ENCODE data around the gene ACSM2B. TPM values are rescaled to one million over a fixed set of nuclear protein-coding genes. Genes with fewer than 3 reads are reported as not detected.
"Not testable (repeated sequence)": the region's sequence is repeated elsewhere in the genome, so short reads cannot be mapped to it uniquely, and the experiment has no call there.

ACSM2B gene, protein sequence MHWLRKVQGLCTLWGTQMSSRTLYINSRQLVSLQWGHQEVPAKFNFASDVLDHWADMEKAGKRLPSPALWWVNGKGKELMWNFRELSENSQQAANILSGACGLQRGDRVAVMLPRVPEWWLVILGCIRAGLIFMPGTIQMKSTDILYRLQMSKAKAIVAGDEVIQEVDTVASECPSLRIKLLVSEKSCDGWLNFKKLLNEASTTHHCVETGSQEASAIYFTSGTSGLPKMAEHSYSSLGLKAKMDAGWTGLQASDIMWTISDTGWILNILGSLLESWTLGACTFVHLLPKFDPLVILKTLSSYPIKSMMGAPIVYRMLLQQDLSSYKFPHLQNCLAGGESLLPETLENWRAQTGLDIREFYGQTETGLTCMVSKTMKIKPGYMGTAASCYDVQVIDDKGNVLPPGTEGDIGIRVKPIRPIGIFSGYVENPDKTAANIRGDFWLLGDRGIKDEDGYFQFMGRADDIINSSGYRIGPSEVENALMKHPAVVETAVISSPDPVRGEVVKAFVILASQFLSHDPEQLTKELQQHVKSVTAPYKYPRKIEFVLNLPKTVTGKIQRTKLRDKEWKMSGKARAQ
- polyA plus RNA-seq = under 1 TPM; 0.16 to 0.34 (median 0.22) TPM

DNA sequence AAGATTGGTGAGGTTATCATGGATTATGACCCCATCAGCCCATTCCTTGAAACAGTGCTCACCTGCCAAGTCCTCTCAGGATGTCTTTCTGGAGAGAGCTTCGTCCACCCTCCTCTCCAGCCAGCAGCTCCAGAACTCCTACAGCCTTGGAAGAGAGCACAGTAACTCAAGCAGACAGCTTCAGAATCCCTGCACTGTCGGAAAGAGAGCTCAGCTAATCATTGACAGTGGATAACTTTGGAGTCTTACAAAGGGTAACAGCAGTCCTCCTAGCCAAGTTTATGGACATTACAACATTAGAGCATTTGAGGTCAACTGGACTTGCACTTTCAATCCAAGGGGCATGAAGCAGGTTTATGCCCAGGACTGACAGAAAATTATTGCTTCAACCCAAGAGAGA is at the start of gene ACSM2B:
Gene ACSM2B, minus strand, starts transcription at position 223 of the 400 bp plus-strand sequence. CDS start 11,522 bp downstream, outside the sequence.
- H3K27ac ChIP-seq (ENCODE audit: low read depth, low read length) = not testable (repeated sequence)
- 54 to 60% (median 57%) methylated on average over 2 of the region's 2 CpGs for WGBS, 3 donors

DNA sequence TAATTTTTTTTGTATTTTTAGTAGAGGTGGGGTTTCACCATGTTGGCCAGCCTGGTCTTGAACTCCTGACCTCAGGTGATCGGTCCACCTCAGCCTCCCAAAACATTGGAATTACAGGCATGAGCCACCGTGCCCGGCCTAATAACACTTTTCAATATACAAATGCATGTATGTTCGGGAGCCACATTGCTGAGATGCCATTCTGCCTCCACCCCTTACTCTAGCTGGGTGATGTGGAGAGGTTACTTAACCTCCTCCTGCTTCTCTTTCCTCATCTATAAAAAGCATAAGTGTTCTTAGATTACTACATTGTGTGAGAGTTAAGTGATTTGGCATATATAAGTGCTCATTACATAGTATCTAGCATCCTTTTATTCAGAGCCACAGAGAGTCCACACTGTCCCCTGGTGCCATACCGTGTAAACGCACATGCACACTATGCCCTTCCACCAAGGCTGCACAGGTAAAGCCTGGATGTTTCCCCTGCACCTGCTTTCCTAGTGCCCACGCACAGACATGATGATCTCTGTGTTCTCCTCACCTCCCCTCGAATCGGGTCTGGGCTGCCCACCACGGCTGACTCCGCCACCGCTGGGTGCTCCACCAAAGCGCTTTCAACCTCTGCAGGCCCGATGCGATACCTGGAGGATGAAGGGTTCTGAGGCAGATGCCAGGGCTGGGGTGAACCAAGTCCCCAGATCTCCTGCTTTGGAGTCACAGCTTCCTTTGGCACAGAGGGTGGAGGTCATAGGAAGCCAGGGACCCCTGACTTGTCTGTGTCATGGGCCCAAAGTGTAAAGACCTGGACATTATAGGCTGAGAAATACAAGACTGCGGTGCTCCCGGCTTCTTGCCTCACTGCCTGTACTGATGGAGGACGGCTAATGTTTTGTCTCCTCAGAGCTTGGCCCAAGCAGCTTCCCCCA is 49.0 kb upstream of the ACSM2B start:
- WGBS, 3 donors = 90 to 92% (median 91%) methylated on average over 18 of the region's 18 CpGs
- H3K27ac ChIP-seq (ENCODE audit: low read depth, low read length) = no peak overlapping the region

DNA sequence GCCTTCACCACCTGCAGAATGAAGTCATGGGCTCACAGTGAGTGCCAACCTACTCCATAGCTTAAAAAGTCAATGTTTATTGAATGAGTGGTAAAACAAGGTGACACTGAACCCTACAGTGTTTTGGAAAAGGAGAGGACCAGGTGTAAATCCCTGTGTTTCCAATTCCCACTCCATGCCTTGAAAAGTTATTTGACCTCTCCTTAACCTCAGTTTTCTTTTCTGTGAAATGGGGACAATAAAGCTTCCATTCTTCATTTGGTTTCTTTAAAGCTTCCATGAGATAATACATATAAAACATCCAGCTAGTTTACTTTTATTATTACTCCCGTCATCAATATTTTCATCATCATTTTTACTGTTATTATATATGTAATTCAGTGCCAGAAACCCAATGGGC is 48.0 kb upstream of the ACSM2B start:
- WGBS, 3 donors = 87 to 92% (median 89%) methylated on average over 1 of the region's 1 CpG
- H3K27ac ChIP-seq (ENCODE audit: low read depth, low read length) = no peak overlapping the region

DNA sequence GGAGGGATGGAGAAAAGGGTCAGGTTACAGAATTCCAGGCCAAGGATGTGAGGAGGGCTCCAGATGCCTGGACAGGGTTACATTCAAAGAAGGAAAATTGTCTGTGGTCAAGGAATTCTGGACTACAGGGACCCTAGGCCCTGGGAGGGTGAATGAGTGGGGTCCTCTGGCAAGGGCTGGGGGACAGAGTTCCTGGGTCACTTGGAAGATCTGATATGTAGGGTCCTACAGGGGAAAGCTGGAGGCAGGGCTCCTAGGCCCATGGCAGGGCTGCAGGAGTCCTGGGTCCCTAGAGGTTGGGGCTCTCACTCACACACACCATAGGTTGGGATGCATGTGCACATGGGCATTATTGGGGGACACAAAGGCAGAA is 46.3 kb upstream of the ACSM2B start:
- H3K27ac ChIP-seq (ENCODE audit: low read depth, low read length) = no peak overlapping the region

- 87 to 89% (median 88%) methylated on average over 6 of the region's 6 CpGs for WGBS, 3 donors
- no peak overlapping the region for H3K27ac ChIP-seq (ENCODE audit: low read depth, low read length)
These were observed 45.2 kb upstream of the ACSM2B start for GRCh38 chr16:20621406-20621805.

- WGBS, 3 donors = 81 to 93% (median 90%) methylated on average over 3 of the region's 3 CpGs
- H3K27ac ChIP-seq (ENCODE audit: low read depth, low read length) = no peak overlapping the region
These were observed 44.6 kb upstream of the ACSM2B start for GRCh38 chr16:20620770-20621169.

DNA sequence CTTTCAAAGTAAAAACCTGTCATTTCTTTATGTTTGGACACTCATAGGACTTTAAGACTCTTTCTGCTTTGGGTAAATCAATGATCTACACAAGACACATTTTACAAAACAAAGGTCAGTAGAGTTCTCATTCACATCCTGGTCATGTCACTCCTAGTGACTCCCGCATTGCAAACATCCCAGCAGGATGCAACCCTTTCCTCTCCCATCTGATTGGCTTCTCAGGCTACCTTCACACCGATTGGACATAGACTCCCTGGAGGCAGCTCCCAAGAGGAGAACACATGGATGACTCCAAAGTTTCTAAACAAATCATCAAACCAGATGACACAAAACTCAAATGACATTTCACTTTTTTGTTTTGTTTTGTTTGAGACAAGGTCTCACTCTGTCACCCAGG is 43.8 kb upstream of the ACSM2B start:
- no peak overlapping the region for H3K27ac ChIP-seq (ENCODE audit: low read depth, low read length)
- WGBS, 3 donors = 68 to 78% (median 76%) methylated on average over 2 of the region's 2 CpGs

- WGBS, 3 donors = 52 to 68% (median 52%) methylated on average over 1 of the region's 1 CpG
- no peak overlapping the region for H3K27ac ChIP-seq (ENCODE audit: low read depth, low read length)
These were observed 41.1 kb upstream of the ACSM2B start for GRCh38 chr16:20617271-20617670.

GRCh38 chr16:20614186-20615141 is 38.3 kb upstream of the ACSM2B start:
- H3K27ac ChIP-seq (ENCODE audit: low read depth, low read length) = no peak overlapping the region
- 32 to 56% (median 52%) methylated on average over 3 of the region's 3 CpGs for WGBS, 3 donors

GRCh38 chr16:20613481-20614185 is 37.5 kb upstream of the ACSM2B start:
- WGBS, 3 donors = 79 to 89% (median 88%) methylated on average over 7 of the region's 7 CpGs
- H3K27ac ChIP-seq (ENCODE audit: low read depth, low read length) = no peak overlapping the region

DNA sequence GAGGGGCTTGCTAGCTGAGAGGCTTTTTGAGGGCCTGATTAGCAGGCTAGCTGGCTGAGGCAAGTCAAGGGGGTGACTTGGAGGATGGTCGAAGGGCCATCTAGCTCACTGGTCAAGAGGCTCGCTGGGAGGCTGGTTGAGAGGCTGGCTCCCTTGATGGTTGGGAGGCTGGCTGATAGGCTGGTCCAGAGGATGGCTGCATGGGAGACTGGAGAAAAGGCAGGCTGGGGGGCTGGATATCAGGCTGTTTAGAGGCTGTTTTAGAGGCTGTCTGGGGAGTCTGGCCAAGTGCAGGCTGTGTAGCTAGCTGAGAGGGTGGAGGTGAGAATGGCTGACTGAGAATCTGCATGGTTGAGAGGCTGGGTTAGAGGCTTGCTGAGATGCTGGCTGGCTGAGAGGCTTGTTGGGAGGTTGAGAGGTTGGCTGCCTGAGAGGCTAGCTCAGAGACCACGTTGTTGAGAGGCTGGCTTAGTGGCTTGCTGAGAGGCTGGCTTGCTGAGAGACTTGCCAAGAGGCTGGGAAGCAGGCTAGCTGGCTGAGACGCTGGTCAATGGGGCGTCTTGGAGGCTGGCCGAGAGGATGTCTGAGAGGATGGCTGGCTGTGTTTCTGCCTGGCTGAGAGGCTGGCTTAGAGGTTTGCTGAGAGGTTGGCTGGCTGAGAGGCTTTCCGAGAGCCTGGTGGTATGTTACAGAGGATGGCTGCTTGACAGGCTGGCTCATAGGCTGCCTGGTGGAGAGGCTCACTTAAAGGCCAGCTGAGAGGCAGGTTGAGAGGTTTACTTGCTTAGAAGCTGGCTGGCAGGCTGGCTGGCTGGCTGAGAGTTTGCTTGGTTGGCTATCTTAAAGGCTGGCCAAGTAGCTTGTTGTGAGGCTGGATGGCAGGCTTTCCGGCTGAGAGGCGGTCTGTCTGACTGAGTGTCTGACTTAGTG is 36.6 kb upstream of the ACSM2B start:
- no peak overlapping the region for H3K27ac ChIP-seq (ENCODE audit: low read depth, low read length)
- 49 to 81% (median 71%) methylated on average over 9 of the region's 9 CpGs for WGBS, 3 donors

DNA sequence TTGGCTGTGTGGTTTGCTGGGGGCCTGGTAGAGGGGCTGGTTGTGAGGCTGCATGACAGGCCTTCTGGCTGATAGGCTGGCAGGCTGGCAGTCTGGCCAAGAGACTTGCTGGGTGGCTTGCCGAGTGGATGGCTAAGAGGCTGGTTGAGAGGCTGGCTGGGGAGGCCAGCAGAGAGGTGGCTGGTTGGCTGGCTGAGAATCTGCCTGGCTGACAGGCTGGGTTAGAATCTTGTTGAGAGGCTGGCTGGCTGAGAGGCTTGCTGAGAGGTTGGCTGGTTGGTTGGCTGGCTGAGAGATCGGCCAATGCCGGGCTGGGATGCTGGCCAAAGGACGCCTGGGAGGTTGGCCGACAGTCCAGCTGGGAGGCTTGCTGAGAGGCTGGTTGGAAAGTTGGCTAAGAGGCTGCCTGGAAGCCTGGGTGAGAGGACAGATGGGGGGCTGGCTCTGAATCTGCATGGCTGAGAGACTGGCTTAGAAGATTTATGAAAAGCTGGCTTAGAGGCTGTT is 35.9 kb upstream of the ACSM2B start:
- WGBS, 3 donors = 48 to 78% (median 69%) methylated on average over 5 of the region's 5 CpGs
- H3K27ac ChIP-seq (ENCODE audit: low read depth, low read length) = no peak overlapping the region

DNA sequence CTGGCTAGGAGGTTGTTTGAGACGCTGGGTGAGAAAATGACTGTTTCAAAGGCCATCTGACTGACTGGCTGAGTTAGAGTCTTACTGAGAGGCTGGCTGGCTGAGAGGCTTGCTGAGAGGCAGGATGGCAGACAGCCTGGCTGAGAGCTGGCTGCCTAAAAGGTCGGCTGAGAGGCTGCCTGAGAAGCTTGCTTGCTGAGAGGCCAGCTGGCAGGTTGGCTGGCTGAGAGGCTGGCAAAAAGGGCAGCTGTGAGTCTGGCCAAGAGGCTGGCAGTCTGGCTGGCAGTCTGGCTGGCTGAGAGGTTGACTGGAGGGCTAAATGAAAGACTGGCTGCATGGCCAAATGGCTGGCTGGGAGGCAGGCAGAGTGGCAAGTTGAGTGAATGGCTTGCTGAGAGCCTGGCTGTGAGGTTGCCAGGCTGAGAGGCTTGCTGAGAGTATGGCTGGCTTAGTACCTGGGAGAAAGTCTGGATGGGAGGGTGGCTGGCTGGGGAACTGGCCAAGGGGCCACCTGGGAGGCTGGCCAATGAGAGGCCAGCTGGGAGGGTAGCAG is 35.3 kb upstream of the ACSM2B start:
- 27 to 51% (median 50%) methylated on average over 2 of the region's 2 CpGs for WGBS, 3 donors
- H3K27ac ChIP-seq (ENCODE audit: low read depth, low read length) = no peak overlapping the region

GRCh38 chr16:20610892-20611349 is 34.8 kb upstream of the ACSM2B start:
- no peak overlapping the region for H3K27ac ChIP-seq (ENCODE audit: low read depth, low read length)
- WGBS, 3 donors = 56 to 77% (median 76%) methylated on average over 4 of the region's 4 CpGs

GRCh38 chr16:20610211-20610891 is 34.2 kb upstream of the ACSM2B start:
- no peak overlapping the region for H3K27ac ChIP-seq (ENCODE audit: low read depth, low read length)
- WGBS, 3 donors = 41 to 76% (median 74%) methylated on average over 6 of the region's 6 CpGs

All from adipose tissue (tissue), 3 donors.